Esophagus muscularis mucosa (tissue), 4 donors: ENCODE measurements around the gene TPM2. TPM values are rescaled to one million over a fixed set of nuclear protein-coding genes. Genes with fewer than 3 reads are reported as not detected.
A peak's percentile ranks its signal among the peaks of the same experiment; 100 is the strongest.

Experiments
- DNase-seq: peaks from one replicate; pipeline ENCODE4 v3.0.0-alpha.2; 2017; ENCODE audit errors: extremely low spot score
- H3K27ac ChIP-seq, 4 donors: fragments of 200-600 bp; sonication (generic); replicated peaks in 1 of 4; 1 replicate in 3 of 4; 2 replicates in 1 of 4; pipeline ENCODE4 v1.5.1; 2016 to 2019; ENCODE audit warnings: mild to moderate bottlenecking in 1 of 4
- H3K27me3 ChIP-seq, 4 donors: fragments of 200-600 bp; sonication (generic); one replicate each; pipeline versions ENCODE4 v1.5.1 to v1.6.0; 2016 to 2019
- H3K36me3 ChIP-seq, 4 donors: fragments of 200-600 bp; sonication (generic); one replicate each; pipeline ENCODE4 v1.5.1; 2016 to 2019
- H3K4me1 ChIP-seq, 4 donors: fragments of 200-600 bp; sonication (generic); one replicate each; pipeline ENCODE4 v1.5.1; 2016 to 2019
- H3K4me3 ChIP-seq, 4 donors: fragments of 200-600 bp; sonication (generic); 1 replicate in 2 of 4; 2 replicates in 2 of 4; pipeline ENCODE4 v1.5.1; 2016 to 2019; ENCODE audit warnings: mild to moderate bottlenecking in 4 of 4, moderate library complexity in 1 of 4
- H3K9me3 ChIP-seq, 4 donors: fragments of 200-600 bp; sonication (generic); 1 replicate in 3 of 4; 2 replicates in 1 of 4; pipeline ENCODE4 v1.5.1; 2016 to 2019
- EP300 ChIP-seq: sonication (generic); formaldehyde crosslinking; IDR thresholded peaks from one replicate; pipeline ENCODE4 v1.6.1; 2017; ENCODE audit warnings: antibody characterized with exemption
- POLR2A ChIP-seq: fragments of 450-650 bp; IDR thresholded peaks from one replicate; pipeline ENCODE4 v1.6.1; 2017; ENCODE audit warnings: antibody characterized with exemption, moderate library complexity, mild to moderate bottlenecking, low read depth
- POLR2AphosphoS5 ChIP-seq, 2 donors: sonication (generic); formaldehyde crosslinking; IDR thresholded peaks; one replicate each; pipeline ENCODE4 v1.6.1; 2017; ENCODE audit warnings: antibody characterized with exemption in 2 of 2
- WGBS: methylation state at CpG from one replicate; pipeline ENCODE4 v1.1.5; 2018; 5-methylcytosine and 5-hydroxymethylcytosine counted together
- intact Hi-C: fragments of 100-400 bp; cut with DNase I; formaldehyde crosslinking; loops from one replicate; pipeline ENCODE4 v1.15.1; 2023
- total RNA-seq, 4 donors: library from RNA; depleted of rRNA; stranded (reverse); fragments of >200 nt; gene quantifications; one replicate each; pipeline versions ENCODE4 v1.1.0 to v1.2.1, GENCODE V29; 2016
- TF ChIP-seq, protein P1 (sequence below), 3 experiments: fragments of 200-600 bp in 2 of 3; fragments of 450-650 bp in 1 of 3; sonication (generic) in 2 of 3; IDR thresholded peaks; one replicate each; pipeline ENCODE4 v1.5.1; 2017 to 2019; ENCODE audit warnings: antibody characterized with exemption in 3 of 3, mild to moderate bottlenecking in 2 of 3, moderate library complexity in 1 of 3

TPM2 gene
- total RNA-seq, result over 10,000 TPM in 3 of 4 donors, 1,000 to 10,000 TPM in 1; 8,856 to 14,576 (median 12,022) TPM

DNA sequence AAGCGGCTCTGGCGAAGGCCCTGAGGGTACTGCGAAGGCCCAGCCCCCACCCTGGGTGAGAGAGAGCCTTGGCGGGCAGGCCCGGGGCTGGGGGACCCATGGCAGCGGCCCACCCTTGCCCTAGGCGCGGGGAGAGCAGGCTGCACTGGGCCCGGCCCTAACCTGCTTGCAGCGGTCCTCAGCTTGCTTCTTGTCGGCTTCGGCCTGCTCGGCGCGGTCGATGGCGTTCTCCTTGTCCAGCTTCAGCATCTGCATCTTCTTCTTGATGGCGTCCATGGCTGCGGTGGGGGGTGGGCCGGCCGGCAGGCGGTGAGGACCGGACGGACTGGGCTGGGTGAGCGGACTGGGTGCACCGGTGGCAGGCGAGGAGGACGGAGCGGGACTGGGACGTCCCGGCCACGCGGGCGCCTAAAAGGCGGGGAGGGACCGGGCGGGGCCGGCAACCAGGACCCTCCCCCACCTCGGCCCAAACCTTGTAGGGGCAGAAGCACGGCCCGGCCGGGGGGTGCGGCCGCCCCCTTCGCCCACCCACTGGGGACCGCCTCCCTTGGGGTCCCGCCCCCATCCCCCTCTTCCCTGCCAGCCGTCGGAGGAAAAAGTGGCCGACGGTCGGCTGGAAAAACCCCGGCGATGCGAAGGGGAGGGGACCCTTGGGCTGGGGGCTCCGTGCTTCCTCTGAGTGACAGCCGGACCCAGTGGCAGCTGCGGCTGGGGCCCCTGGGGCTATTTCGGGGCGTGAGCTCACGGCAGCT, at the start of gene TPM2:
Gene TPM2, minus strand, starts transcription at position 384 of the 752 bp plus-strand sequence. Its CDS starts 108 bp downstream, at position 276.
- H3K4me3 ChIP-seq, result peak within 1 kb of the TSS; percentile 72 to 90 (median 86)
- TF ChIP-seq POLR2A, result peak; percentile 86
- TF ChIP-seq POLR2AphosphoS5 (IDR thresholded peaks at IDR 0.05), result peak in 1 of 2 donors; percentile 91
- TF ChIP-seq, protein P1, sequence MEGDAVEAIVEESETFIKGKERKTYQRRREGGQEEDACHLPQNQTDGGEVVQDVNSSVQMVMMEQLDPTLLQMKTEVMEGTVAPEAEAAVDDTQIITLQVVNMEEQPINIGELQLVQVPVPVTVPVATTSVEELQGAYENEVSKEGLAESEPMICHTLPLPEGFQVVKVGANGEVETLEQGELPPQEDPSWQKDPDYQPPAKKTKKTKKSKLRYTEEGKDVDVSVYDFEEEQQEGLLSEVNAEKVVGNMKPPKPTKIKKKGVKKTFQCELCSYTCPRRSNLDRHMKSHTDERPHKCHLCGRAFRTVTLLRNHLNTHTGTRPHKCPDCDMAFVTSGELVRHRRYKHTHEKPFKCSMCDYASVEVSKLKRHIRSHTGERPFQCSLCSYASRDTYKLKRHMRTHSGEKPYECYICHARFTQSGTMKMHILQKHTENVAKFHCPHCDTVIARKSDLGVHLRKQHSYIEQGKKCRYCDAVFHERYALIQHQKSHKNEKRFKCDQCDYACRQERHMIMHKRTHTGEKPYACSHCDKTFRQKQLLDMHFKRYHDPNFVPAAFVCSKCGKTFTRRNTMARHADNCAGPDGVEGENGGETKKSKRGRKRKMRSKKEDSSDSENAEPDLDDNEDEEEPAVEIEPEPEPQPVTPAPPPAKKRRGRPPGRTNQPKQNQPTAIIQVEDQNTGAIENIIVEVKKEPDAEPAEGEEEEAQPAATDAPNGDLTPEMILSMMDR (IDR thresholded peaks at IDR 0.05), result no peak
- TF ChIP-seq EP300, result peak; percentile 62
- peak within 1 kb of the TSS; percentile 95 to 98 (median 96) for H3K27ac ChIP-seq
- H3K27me3 ChIP-seq, result no peaks in the 10 kb centered on the region
- no peaks in the 10 kb centered on the region for H3K9me3 ChIP-seq
- 17% methylated on average over 8 of the region's 61 CpGs for WGBS
- peaks cover 27 to 56% (median 42%) of the 10 kb centered on the region in 4 donors for H3K4me1 ChIP-seq
- peak; percentile 95 for DNase-seq
- intact Hi-C loops, result loop anchor here (2.0 kb wide), 2 partner anchors 31 to 39 kb away; partner anchors contain the start of genes CCDC107 and RMRP
- peaks cover 16 to 42% (median 37%) of the 10 kb centered on the region in 4 donors for H3K36me3 ChIP-seq

GRCh38 chr9:35738924-35739323, 49.2 kb upstream of the TPM2 start:
- intact Hi-C loops, result loop anchor here (5.0 kb wide), 1 partner anchor 132 kb away; the partner anchor contains the start of gene TESK1
- Histone ChIP-seq H3K4me3 (no peak overlapping the region), H3K9me3 (no peaks in the 10 kb centered on the region), H3K27me3 (no peaks in the 10 kb centered on the region), H3K4me1 (peaks cover 9 to 41% (median 33%) of the 10 kb centered on the region in 4 donors), H3K27ac (no peak overlapping the region), H3K36me3 (peaks cover 84 to 97% (median 96%) of the 10 kb centered on the region in 4 donors)
- WGBS, result 82% methylated on average over 7 of the region's 7 CpGs
- no peak for TF ChIP-seq POLR2AphosphoS5 (IDR thresholded peaks at IDR 0.05)
- TF ChIP-seq, protein P1 (IDR thresholded peaks at IDR 0.05), result no peak
- no peak for TF ChIP-seq EP300
- TF ChIP-seq POLR2A, result no peak
- no peak for DNase-seq

DNA sequence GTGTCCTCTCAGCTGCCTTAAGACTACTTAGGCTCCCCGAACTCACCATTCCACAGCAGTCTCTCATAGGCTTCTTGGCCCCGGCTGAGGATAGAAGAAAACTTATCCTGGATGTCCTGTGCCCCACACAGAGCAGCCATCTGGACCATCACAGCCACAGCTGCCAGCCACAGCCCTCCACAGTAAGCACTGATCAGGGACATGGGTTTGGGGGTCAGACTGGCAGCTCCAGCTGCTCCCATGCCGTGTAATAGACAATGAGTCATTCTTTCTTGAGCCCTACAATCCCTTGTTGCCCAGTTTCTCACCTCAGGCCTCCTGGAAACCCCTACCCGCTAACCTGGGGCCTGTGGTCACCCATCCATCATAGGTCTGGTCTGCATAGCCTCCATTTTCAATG, 48.5 kb upstream of the TPM2 start:
- Histone ChIP-seq H3K4me1 (peaks cover 14 to 41% (median 35%) of the 10 kb centered on the region in 4 donors), H3K27me3 (no peaks in the 10 kb centered on the region), H3K36me3 (peaks cover 77 to 90% (median 89%) of the 10 kb centered on the region in 4 donors), H3K4me3 (no peak overlapping the region), H3K9me3 (no peaks in the 10 kb centered on the region), H3K27ac (no peak overlapping the region)
- no peak for DNase-seq
- intact Hi-C loops, result loop anchor here (5.0 kb wide), 1 partner anchor 131 kb away; the partner anchor contains the start of gene TESK1
- 87% methylated on average over 3 of the region's 4 CpGs for WGBS
- TF ChIP-seq POLR2A (no peak), EP300 (no peak), POLR2AphosphoS5 (IDR thresholded peaks at IDR 0.05) (no peak)
- TF ChIP-seq, protein P1 (IDR thresholded peaks at IDR 0.05), result no peak

GRCh38 chr9:35737143-35737542, 47.4 kb upstream of the TPM2 start:
- intact Hi-C loops, result loop anchor here (5.0 kb wide), 1 partner anchor 130 kb away; the partner anchor contains the start of gene TESK1
- WGBS, result 70% methylated on average over 5 of the region's 7 CpGs
- H3K36me3 ChIP-seq, result peaks cover 69 to 79% (median 78%) of the 10 kb centered on the region in 4 donors

More at GRCh38 chr9:35737143-35737542, 47.4 kb upstream of the TPM2 start:
- H3K27me3 ChIP-seq, result no peaks in the 10 kb centered on the region
- H3K9me3 ChIP-seq, result no peaks in the 10 kb centered on the region
- DNase-seq, result no peak
- H3K4me1 ChIP-seq, result peaks cover 17 to 41% (median 35%) of the 10 kb centered on the region in 4 donors
- peak overlapping the region in 3 of 4 donors; percentile 46 to 99 (median 97) for H3K27ac ChIP-seq
- H3K4me3 ChIP-seq, result no peak overlapping the region
- no peak for TF ChIP-seq POLR2AphosphoS5 (IDR thresholded peaks at IDR 0.05)
- TF ChIP-seq EP300, result no peak
- TF ChIP-seq, protein P1 (IDR thresholded peaks at IDR 0.05), result no peak
- no peak for TF ChIP-seq POLR2A
